NCI-H1048 (cell line): ENCODE results near the gene WDR86.

ENCODE experiments used
- DNase-seq: peaks from one replicate; lab custom pipeline; 2025; lab: John Stamatoyannopoulos, UW

Gene WDR86, protein sequence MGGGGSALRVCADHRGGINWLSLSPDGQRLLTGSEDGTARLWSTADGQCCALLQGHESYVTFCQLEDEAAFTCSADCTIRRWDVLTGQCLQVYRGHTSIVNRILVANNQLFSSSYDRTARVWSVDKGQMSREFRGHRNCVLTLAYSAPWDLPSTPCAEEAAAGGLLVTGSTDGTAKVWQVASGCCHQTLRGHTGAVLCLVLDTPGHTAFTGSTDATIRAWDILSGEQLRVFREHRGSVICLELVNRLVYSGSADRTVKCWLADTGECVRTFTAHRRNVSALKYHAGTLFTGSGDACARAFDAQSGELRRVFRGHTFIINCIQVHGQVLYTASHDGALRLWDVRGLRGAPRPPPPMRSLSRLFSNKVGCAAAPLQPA

DNA sequence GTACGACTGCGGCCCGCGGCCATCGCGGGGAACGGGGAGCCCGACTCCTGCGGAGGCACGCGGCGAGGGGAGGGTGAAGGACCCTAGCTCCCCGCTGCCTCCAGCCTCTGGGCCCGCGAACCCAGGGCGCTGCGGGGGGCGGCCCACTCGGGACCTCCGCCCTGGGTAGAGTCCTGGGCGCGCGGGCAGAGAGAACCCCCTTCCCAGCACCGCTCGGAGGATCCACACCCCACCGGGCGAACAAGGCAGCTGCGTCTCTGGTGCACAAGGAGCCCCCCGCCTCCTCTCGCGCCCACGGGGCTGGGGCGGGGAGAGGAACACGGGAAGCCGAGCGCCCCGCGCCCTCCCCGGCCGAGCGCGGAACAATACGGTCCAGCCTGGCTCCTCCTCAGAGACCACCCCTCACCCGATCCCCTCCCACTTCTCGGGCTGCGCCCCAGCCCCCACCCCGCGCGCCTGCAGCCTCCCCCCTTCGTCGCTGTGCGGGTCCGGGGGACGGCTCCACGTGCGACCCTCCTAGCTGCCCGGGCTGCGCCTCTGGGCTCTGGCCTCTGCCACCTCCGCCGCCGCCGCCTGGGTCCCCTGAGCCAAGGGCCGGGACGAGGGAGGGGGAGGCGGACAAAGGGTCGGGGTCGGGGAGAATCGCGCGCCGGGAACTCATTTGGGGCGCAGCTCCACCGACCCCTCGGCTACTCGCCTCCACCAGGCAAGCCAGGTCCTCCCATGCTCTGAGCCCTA lies at the start of gene WDR86:
TSS of gene WDR86 (minus strand) at position 372 of the 738 bp plus-strand sequence. CDS start 449 bp downstream, outside the sequence.
- DNase-seq, result no peak

DNA sequence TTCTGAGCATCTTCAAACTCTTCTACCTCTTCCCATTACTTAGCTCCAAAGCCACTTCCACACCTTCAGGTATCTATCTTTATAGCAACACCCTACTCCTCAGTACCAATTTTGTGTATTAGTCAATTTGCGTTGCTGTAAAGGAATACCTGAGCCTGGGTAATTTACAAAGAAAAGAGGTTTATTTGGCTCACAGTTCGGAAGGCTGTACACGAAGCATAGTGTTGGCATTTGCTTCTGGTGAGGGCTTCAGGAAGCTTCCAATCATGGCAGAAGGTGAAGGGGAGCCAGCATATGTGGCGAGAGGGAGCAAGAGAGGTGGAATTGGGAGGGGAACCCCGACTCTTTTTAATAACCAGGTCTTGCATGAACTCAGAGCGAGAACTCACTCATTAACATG lies 47.7 kb upstream of the WDR86 start:
- DNase-seq, result no peak

DNA sequence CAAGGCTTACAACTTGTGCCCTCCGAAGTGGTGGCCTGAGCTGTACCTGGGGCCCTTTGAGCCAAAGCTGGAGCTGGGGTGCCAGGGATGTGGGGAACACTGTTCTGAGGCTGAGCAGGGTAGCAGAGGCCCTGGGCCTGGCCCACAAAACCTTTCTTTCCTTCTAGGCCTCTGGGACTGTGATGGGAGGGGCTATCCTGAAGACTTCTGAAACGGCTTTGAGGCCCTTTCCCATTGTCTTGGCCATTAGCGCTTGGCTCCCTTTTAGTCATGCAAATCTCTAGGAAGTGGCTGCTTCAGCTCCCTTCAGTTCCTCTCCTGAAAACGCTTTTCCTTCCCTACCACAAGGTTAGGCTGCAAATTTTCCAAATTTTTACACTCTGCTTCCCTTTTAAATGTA lies 46.9 kb upstream of the WDR86 start:
- no peak for DNase-seq

DNA sequence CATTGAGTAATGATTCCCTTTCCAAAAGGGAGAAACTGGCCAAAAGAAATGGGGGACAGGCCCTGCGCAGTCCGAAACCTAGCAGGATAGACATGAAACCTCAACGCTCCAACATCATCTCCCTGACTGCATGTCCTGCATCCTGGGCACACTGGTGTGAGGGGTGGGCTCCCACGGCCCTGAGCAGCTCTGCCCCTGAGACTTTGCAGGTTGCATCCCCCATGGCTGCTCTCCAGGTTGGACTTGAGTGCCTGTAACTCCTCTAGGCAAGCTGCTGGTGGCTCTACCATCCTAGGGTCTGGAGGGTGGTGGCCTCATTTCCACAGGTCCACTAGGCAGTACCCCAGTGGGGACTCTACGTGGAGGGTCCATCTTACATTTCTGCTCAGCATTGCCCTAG lies 46.4 kb upstream of the WDR86 start:
- no peak for DNase-seq

DNA sequence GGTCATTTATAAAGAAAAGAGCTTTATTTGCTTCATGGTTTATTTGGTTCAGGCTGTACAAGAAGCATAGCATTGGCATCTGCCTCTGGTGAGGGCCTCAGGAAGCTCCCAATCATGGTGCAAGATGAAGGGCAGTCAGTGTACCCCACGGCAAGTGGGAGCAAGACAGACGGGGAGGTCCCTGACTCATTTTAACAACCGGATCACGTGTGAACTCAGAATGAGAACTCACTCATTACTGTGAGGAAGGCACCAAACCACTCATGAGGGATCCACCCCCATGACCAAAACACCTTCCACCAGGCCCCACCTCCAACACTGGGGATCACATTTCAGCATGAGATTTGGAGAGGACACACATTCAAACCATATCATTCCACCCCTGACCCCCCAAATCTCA lies 45.9 kb upstream of the WDR86 start:
- no peak for DNase-seq

DNA sequence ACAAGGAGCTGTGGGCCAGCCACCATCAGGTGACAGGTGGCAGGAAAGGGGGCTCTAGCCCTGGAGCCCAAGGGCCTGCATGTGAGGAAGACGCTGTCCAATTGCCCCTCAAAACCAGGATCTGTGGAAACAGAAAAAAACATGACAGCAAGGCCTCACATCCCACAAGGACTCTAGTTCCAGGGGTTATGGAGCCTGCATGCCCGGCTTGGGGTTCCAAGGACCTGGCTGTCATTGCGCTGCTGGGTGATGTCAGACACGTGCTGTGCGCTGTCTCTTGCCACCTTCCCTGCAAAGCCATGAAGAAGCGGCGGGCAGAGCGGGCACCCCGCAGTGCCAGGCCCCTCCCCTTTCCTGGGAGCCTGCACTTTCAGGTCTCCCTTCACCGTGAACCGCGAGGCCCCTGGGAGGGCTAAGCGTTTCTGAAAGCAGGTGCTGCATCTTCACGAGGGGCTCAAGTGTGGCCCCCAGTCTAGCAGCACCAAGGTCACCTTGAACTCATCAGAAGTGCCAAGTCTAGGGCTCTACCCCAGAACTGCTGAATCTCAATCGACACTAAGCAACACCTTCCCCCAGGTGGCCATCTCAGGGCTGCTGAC lies 45.2 kb upstream of the WDR86 start:
- no peak for DNase-seq

DNA sequence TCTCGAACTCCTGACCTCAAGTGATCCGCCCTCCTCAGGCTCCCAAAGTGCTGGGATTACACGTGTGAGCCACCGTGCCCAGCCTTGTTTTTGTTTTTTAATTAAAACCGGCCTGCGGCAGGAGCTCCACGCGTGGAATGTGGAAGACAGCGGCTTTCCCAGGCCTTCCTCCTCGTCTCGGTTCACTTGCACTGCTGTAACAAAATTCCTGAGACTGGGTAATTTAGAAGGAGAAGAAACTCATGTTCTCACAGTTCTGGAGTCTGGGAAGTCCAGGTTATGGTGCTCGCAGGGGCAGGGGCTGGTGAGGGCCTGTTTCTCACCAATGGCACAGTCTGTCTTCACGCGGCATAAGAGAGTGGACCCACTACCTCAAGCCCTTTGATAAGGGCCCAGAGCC lies 44.5 kb upstream of the WDR86 start:
- DNase-seq, result no peak

DNA sequence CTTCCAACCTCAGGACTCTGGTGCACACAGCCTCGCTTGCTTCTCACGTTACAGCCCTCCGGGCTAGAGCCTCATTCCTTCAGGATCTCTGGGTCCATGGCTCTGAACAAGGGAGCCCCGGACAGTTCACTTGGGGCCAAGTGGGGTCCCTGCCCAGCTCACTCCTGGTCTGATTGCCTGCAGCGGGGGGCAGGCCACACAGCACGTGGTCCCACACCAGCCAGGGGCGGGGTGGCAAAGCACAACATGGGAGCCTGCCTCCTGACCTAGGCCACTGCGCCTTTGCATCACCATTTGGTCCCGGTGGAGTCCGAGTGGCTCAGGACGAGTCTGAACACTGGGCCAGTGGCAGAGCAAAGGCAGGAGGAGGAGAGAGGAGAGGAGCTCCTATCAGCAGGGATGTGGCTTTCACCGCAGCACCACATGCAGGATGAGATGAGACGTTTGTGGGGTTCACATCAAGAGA lies 43.5 kb upstream of the WDR86 start:
- no peak for DNase-seq

DNA sequence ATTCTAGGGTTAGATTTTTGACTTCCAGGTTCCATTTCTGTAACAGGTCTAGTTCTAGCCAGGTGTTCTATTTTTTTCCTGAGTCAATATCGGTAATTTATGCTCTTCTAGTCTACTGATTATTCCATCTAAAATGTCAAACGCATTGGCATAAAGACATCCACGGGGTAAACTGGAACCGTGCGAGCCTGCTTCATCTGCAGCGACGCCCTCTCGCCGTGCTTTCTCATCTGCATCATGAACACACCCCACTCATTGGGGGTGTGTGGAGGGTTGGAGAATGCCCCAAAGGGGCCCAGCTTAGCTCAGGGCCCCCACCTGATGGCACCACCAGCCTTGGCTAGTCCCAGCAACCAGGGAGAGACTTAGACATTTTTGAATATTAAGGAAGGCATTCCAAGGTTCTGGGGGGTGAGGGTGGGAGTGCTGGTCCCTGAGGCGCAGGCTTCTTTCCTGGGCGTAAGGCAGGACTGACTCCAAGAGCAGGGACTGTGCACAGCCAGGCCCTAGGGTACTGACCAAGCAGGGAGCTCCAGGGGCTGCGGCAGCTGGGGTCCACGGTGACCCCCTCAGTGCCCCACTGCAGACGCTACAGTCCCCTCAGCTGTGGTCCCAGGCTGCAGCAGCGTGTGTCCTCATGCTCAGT lies 43.0 kb upstream of the WDR86 start:
- no peak for DNase-seq

DNA sequence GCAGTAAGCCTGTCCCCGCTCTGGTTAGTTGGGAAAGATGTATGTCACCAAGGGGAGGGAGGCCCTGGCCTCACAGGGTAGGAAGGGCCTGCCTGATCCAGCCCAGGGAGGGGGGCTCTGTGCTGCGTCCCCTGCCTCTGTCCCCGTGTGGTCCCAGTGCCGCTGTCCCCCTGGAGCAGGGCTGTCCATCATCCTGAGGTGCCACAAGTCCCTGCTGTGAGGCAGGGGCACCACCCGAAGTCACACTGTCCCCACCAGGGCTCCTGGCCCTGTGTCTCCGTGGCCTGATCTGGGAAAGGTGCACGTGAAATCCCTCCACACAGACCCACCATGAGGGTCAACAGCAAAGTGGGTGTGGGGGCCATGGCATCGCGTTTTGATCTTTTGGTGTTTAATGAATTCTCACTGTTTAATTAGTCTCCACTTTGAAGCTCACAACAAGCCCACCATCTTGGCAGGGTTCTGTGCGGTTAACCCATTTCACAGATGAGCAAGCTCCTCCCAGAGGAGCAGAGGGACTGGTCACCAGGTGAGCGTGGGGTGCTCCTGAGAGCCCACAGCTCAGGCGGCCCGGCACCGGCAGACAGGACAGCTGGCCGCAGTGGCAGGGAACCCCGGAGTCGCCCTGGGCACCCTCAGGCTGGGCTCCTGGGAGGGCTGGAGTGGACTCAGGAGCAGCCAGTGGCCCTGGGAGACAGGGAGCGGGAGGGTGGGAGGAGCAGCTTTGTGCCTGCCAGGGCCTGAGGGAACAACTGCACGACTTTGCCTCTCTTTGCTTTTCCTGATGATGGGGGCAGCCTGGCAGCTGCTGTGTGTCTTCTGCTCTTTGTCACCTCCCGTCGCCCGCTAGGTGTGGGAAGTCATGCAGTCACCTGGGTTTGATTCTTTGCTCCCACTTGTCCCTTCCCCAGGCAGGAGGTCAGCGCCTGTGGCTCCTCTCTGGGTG lies 42.1 kb upstream of the WDR86 start:
- DNase-seq, result no peak

DNA sequence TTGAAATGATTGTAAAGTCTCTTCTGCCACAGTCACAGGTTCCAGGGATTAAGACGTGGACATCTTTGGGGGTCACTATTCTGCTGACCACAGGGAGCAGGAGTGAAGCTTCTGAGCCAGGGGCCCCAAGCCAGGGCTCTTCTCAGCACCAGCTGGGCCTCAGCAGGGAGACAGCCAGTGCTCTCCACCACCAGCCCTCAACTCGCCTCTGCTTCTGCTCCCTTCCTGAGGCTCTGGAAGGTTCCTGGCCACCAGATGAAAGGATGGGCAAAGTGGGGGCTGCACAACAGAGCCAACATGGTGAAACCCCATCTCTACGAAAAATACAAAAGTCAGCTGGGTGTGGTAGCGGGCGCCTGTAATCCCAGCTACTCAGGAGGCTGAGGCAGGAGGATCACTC lies 41.3 kb upstream of the WDR86 start:
- DNase-seq, result no peak

DNA sequence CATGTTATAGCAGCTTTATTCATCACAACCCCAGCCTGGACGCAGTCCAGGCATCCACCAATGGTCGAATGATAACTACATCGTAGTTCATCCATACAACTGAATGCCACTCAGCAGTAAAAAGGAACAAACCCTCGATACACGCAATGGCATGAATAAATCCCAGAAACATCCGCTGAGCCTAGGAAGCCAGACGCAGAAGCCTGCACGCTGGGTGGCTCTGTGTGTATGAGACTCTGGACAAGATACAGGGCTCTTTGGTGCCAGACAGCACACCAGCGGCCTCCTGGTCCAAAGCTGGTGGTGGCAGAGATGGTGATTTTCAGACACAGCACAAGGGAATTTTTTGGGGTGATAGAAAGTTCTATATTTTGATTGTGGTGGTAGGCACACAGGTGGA lies 40.2 kb upstream of the WDR86 start:
- no peak for DNase-seq

DNA sequence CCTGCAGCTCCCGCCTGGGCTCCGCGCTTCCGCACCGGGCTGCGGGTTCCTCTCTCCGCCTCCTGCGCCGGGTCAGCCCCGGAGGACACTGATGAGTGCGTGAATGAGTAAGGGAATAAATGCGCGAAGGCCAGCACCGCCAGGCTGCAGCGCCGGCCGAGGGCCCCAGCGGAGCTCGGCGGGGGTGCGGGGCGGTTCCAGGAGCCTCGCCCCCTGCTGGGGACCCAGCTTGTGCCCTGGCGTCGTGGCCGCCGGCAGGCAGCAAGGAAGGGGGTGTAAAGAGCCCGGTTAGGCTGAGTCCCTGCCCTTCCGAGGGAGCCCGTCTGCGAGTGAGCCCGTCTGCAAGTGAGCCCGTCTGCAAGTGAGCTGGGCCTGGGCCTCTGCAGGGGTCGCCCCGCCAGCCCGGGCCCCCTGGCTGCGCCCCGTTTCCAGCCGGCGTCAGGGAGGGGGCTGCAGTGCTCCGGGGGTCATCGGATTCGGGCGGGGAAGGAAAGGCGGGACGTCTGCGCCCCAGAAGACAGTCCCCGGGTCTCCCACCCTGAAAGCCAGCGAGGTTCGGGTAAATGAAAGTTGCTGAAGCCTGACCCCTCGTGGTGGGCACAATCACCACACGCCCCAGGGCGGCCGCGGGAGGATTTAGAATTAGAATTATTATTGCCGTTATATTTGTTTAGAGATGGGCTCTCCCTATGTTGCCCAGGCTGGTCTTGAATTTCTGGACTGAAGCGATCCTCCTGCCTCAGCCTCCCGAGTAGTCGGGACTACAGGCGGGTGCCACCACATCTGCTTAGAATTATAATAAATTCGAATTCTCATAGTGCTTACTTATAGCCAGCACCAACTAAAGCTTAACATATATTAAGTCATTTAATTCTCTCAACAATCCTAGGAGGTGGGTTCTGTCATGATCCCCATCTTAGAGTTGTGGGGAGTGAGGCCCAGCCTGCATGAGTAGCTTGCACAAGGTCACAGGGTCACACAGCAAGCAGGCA lies 38.7 kb upstream of the WDR86 start:
- no peak for DNase-seq

DNA sequence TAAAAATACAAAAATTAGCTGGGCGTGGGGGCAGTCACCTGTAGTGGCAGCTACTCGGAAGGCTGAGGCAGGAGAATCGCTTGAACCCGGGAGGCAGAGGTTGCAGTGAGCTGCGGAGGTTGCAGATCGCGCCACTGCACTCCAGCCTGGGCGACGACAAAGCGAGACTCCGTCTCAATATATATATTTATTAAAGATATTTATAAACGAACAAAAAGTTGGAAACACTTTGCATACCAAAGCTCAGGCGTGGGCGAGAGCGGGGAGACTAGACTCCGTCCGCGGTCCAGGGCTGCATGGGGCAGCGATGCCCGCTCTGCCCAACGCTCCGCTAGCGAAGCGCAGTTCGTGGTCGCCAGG lies 38.0 kb upstream of the WDR86 start:
- no peak for DNase-seq

DNA sequence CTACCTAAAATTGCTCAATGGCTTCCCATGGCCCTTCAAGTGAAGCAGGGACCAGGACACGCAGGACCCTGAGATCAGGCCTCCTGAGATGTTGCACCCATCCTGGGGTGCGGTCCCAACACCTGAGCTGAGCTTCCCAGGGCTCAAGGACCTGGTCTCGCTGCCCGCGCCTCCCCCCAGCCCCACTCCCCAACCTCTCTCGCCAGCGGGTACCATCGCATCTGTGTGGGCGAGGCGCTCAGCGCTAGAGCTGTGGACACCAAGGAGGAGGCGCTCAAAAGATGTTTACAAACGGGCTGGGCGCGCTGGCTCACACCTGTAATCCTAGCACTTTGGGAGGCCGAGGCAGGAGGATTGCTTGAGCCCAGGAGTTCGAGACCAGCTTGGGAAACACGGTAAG lies 37.5 kb upstream of the WDR86 start:
- DNase-seq, result no peak

DNA sequence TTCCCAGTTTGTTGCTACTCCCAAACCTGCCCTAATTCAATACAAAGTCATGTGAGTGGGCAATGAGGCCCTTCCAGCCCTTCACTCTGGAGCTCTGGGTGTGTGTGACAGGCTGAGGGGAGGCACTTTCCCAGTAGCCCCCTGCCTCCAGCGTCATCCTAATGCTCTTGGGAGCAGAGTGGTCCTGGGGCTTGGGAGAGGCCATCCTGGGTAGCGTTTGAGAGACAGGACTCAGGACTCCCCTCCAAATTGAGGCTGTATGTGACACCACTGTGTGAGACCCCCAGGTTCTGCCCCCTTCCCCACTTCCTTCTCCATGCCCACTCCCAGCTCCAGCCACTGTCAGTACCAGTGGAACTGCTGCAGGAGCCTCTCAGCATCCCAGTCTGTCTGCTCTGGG lies 36.6 kb upstream of the WDR86 start:
- DNase-seq, result no peak

DNA sequence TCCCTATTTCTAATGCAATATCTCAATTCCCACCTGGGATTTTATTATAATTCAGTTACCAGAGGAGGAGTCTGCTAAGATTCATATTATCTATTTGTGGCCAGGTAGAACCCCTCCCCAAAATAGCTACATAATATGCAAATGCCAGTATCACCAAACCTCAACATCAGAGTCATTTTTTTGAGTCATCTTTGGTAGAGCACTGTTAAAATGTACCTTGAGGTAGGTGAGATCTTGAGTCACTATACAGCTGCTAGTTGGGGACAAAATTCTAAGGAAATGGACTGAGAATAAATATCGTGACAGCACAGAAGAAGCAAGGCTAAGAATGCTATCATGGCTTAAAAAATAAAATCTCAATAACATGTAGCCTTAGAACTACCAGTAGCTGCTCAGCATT lies 34.8 kb upstream of the WDR86 start:
- DNase-seq, result no peak

DNA sequence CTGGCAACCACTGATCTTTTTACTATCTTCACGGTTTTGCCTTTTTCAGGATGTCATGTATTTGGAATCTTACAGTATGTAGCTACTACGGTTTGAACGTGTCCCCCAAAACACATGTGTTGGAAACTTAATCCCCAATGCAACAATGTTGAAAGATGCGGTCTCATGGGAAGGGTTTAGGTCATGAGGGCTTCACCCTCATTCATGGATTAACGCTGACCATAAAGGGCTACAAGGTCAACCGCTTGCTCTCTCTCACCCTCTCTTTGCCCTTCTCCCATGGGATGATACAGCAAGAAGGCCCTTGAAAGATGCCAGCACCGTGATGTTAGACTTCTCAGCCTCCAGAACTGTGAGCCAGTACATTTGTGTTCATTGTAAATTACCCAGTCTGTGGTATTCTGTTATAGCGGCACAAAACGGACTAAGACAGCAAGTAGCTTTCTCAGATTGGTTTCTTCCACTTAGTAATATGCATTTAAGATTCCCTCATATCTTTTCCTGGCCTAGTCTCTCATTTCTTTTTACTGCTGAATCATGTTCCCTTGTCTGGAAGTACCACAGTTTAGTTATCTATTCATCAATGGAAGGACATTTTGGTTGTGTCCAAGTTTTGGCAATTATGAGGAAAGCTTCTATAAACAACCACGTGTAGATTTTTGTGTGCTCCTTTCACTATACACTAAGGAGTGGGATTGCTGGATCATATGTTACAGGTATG lies 33.1 kb upstream of the WDR86 start:
- no peak for DNase-seq

DNA sequence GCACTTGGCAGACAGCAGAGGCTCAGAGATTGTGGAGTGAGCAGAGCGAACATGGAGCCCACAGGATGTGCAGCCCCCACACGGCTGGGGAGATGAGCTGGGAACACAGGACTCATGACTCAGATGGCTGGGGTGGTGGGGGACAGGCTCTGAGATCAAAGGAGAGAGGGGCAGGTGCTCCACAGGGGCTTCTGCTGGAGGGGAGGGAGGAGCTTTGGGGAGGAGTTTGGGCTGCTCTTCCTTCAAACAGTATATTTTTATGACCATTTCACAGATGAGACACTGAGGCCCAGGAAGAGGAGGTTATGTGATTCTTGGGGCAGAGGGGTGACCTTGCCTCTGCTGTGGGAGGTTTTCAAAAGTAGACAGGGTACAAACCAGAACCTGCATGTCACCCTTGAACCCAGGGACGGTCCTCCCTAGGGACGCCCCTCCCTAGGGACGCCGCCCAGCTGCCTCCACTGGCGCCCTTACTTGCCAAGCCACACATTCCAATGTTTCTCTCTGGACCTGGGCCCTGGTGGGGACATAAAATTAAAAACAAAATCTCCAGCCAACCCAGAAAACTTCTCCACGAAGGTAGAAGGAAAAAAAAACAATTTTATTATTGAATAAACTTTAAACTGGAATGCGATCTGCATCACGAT lies 31.1 kb upstream of the WDR86 start:
- DNase-seq, result no peak
